Body of pancreas (tissue), 4 donors: ENCODE data around the gene SLC17A8.

Source experiments
- POLR2A ChIP-seq, 3 donors: fragments of 450-650 bp; IDR thresholded peaks; one replicate each; pipeline ENCODE4 v1.6.1; 2016; ENCODE audit warnings: antibody characterized with exemption in 3 of 3, mild to moderate bottlenecking in 2 of 3
- TF ChIP-seq, protein P1 (sequence below), 7 experiments: fragments of 450-650 bp in 4 of 7; fragments of 200-600 bp in 3 of 7; sonication (generic) in 3 of 7; IDR thresholded peaks; one replicate each; pipeline ENCODE4 v1.5.1; 2016 to 2019; ENCODE audit warnings: antibody characterized with exemption in 7 of 7

GRCh38 chr12:100395811-100396210 lies 38.9 kb downstream of the SLC17A8 start:
- TF ChIP-seq, protein P1, sequence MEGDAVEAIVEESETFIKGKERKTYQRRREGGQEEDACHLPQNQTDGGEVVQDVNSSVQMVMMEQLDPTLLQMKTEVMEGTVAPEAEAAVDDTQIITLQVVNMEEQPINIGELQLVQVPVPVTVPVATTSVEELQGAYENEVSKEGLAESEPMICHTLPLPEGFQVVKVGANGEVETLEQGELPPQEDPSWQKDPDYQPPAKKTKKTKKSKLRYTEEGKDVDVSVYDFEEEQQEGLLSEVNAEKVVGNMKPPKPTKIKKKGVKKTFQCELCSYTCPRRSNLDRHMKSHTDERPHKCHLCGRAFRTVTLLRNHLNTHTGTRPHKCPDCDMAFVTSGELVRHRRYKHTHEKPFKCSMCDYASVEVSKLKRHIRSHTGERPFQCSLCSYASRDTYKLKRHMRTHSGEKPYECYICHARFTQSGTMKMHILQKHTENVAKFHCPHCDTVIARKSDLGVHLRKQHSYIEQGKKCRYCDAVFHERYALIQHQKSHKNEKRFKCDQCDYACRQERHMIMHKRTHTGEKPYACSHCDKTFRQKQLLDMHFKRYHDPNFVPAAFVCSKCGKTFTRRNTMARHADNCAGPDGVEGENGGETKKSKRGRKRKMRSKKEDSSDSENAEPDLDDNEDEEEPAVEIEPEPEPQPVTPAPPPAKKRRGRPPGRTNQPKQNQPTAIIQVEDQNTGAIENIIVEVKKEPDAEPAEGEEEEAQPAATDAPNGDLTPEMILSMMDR (IDR thresholded peaks at IDR 0.05), result no peak
- no peak for TF ChIP-seq POLR2A (IDR thresholded peaks at IDR 0.05)
